NCI-H1417 (cell line): Measurements from ENCODE around the gene FRG2B.
A peak's percentile ranks its signal among the peaks of the same experiment; 100 is the strongest.
"Not testable (repeated sequence)": the region's sequence is repeated elsewhere in the genome, so short reads cannot be mapped to it uniquely, and the experiment has no call there.

Experiments used
- DNase-seq, 3 experiments: peaks; one replicate each; lab custom pipeline; 2025; lab: John Stamatoyannopoulos, UW

FRG2B gene

DNA sequence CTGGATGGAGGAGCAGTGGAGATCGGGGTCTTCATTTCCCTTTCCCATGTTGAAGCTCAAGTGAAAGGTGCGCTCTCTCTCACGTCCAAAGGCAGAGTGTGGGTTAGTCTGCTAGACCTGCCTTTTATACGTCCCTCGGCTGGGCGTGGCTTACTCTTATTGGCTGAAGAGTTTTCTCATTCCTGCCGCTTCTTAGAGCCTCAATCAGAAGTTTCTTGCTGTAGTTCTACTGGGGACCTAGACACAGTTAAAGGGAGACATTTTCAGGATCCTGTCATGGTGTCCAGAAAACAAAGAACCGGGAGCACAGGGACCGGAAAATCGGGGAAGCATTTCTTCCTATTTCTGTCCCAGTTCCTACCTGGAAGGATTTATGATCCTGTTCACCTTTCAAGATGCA, at the start of gene FRG2B:
Gene FRG2B, minus strand, starts transcription at position 101 of the 400 bp plus-strand sequence. Its CDS starts 53 bp downstream, at position 48.
- DNase-seq, result not testable (repeated sequence)

DNA sequence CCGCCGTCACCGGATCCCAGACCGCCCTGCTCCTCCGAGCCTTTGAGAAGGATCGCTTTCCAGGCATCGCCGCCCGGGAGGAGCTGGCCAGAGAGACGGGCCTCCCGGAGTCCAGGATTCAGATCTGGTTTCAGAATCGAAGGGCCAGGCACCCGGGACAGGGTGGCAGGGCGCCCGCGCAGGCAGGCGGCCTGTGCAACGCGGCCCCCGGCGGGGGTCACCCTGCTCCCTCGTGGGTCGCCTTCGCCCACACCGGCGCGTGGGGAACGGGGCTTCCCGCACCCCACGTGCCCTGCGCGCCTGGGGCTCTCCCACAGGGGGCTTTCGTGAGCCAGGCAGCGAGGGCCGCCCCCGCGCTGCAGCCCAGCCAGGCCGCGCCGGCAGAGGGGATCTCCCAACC, 40.9 kb upstream of the FRG2B start:
- DNase-seq, result not testable (repeated sequence)

DNA sequence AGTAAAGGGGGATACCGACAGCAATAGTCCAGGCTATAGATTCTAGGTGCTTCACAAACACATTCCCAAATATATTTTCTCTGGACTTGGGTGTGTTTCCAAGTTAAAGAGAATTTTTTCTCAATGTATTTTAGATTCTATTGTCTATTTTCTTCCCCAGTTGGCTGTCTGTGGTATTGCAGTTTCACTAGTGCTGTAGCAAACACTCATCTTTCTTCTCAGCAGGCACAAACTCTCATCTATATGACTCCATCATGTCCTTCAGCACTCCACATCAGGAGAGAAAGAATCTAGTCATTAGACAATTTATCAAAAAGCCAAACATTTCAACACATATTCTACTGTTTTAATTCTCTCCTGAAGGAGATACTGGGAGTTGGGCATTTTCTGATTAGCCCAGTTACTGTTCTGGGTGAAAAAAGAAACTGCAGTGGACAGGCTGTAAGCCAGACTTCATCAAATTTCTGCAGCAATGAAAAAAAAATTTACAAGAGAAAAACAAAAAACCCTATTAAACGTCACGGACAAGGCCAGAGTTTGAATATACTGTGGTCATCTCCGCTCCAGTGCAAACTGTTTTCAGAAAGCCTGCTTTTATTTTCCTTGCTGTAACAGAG, 37.1 kb upstream of the FRG2B start:
- DNase-seq, result not testable (repeated sequence)

DNA sequence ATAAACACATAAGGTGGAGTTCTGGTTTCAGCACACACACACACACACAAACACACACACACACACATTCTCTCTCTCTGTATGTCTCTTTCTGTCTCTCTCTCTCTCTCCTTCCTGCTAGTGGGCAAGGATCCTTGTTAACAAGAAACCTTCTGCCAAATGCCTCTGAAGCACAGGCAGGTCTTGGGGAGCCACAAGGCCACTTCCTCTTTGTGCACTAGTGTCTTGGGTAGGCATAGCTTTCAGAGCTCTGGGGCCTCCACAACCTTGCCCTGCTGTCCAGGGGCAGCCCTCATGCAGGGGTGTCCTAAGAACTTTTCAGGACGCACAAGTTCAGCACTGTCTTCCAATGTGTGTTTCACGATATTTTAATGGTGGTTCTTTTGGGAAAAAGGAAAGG, 34.5 kb upstream of the FRG2B start:
- DNase-seq, result not testable (repeated sequence)

DNA sequence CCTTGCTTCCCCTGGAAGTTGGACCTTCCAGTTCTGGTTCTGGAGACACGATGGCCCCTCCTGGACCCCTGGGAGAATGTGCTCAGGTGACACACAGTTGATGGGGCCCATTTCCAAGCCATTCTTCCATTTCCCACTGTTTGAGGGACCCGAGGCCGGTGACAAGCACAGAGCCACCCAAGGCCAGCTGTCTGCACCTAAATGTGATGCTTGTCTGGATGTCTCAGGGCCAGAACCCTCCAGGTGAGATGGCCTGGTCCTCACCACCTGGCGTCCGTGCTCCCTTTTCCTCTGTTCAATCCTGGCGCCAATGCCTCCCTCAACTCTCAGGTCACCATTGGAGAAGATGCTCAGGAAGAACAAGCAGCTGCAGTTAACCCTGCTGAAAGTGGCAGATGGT, 33.9 kb upstream of the FRG2B start:
- DNase-seq, result not testable (repeated sequence)

DNA sequence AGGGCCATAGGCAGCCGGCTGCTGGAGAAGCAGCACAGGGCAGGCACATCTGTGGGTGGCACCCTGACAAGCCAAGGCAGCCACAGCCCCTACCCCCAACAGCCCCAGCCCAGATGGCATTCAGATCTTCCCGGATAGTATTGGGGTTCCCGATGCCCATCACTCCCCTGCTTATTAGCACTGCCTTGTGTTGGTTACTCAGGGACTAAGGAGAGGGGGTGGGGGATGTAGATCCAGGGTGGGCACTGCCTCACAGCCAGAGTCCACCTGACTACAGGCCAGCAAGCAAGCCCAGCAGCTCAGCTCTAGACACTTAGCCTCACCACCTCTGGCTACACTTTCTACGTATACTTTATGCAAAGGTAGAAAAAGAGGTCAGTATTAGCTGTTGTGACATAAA, 30.7 kb upstream of the FRG2B start:
- not testable (repeated sequence) for DNase-seq

DNA sequence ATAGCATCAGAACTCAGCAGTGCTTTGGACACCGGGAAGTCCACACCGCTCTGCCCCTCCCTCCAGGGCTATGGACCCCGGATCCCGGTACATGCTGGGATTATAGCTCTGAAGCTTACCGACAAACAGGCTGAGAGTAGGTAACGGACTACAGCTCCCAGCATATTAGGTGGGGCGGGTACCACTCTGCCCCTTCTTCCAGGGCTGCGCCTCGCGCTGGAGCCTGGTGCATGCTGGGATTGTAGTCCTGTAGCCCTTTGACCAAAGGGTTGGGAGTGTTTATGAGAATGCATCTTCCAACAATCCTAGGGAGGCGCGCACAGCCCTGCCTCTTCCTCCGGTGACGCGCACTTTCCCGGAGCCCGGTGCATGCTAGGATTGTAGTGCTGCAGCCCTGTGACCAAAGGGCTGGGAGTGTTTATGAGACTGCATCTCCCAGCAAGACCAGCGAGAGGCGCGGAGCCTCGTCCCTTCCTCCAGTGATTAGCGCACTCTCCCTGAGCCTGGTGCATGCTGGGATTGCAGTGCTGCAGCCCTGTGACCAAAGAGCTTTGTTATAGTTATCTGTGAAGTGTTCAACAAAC, 22.4 kb upstream of the FRG2B start:
- DNase-seq, result not testable (repeated sequence)

DNA sequence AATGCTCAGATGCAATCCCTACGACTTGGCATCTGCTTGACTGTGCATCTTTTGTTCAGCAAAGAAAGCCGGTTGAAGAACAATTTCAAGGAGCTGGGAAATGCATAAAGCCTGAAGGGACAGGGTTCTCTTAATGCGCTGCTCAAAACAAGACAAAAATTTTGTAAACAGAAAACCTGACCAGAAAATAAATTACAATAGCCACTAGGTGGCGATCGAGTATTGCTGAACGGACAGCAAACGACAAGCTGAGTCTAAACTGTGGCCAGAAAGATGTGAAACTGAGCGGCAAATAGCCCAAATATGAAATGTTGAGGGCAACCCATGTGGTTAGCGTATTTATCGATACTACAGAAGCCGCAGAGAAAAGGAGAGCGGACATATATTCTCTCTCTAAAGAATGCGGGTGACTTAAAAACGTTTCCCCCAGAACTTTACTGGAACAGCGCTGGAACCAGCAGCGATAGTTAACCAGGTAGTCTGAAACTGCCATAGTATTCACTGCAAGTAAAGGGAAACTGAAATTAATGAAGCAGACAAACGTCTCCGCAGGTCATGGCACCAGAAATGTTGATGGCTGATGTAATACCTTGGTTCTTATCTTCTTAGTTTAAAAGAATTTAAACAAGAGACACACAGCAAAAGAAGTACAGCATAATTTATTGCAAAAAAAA, 20.6 kb upstream of the FRG2B start:
- DNase-seq, result not testable (repeated sequence)

DNA sequence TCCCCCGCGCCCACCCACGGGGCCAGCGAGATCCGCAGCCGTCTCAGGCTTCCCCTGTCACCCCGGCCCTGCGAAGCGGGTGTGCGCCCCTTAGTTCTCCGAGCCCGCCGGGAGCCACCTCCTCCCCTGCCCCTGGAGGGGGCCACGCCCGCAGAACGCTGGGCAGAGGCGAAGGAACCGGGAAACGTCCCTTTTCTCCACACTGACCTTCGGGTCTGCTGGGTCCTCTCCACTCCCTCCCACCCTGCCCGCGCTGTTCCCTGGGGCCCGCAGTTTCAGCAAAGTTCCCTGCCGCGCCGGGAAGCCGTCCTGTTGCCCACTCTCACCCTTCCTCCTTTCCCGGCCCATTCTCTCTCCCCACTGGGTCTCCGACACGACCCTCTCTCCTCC, 11.2 kb upstream of the FRG2B start:
- DNase-seq, result not testable (repeated sequence)

DNA sequence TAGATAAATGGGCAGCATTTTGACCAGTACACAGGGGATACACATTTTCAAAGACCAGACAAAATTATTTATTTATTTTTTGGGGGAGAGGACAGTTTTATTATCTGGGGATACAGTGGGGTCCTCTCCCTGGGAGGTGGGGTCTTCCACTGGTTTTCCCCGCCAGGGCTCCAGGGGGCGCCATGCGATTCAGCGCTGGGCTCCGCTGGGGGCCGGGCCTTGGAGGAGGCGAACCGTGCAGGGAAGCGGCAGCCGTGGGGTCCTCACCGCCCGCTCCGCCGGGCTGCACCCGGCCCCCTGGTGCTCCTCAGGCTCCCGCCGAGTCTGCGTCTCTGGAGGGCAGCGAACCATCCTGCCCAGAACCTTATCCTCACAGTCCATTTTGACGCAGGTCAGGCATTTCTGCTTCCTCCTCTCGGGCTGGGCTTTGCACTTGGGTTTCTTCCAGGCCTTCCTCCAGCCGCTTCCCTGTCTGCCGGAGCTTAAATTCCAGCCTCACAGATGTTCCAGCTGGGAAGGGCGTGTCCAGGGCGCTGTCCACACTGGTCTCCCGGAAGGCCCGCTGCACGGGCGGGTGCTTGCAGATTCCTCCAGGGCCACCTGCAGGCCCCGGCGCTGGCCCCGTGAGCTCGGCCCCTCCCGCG, 10.7 kb upstream of the FRG2B start:
- not testable (repeated sequence) for DNase-seq

DNA sequence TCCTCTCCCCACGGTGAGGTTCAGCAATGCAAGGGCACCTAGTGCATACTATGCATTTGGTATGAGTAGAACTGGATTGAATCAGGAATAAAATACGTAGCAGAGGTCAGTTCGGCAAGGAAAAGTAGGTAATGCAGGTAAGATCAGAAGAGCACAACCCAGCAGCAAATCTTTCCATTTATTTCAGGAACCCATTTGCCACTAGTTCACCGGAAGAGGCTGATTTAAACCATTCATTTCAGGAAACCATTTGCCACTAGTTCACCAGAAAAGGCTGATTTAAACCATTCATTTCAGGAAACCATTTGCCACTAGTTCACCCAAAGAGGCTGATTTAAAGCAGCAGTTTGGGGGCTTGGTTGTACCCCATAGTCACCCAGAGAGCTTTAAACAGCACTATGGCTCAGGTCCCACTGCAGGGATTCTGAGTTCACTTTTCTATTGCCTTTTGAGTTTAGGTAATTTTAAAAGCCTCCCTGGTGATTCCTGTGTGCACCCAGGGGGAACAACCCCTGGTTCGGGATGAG, 4.2 kb upstream of the FRG2B start:
- not testable (repeated sequence) for DNase-seq

DNA sequence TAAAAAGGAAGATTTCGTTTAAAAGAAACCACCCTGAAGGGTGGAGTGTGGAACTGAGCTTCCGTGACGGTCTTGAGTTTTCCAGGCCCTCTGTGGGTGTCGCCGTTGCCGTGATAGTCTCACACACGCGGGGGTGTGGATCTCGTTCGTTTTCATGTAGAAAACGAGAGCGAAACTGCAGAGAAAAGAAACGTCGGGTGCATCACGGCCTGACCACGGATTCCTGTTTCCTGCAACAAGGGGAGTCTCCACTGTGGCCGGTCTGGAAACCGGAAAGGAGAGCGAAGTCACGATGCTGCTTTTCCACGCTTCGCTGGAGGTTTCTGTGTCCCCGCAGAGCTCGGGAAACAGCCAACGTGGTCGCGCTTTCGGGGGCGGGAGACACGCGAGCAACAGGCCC, 4.1 kb downstream of the FRG2B start:
- DNase-seq, result not testable (repeated sequence)

DNA sequence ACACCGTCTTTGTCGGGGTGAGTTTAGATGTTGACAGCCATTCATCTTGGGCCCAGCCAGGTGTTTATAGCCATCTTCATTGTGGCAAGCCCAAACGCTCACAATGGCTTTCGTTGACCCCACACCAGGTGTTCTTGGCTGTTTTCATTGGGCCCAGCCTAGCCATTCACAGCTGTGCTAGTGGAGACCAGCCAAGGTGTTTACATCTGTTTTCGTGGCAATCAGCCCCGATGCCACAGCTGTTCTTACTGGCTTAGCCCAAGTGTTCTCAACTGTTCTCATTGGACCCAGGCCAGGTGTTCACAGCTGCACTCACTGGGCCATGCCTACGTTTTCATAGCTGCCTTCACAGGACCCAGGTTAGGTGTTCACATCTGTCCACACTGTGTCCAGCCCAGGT, 7.7 kb downstream of the FRG2B start:
- DNase-seq, result no peak

DNA sequence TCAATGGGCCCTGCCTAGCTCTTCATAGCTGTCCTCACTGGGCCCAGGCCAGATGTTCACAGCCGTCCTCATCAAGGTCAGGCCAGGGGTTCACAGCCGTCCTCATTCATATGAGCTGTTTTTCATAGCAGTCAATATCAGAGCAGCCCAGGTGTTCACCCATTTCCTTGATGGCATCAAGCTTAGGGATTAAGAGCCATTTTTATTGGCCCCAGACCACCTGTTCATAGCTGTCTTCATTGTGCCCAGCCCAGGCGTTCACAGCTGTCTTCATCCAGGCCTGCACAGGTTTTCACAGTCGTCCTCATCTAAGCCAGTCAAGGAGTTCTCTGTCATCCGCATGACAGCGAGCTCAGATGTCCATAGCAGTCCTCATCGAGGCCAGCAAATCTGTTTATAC, 9.4 kb downstream of the FRG2B start:
- DNase-seq, result no peak

DNA sequence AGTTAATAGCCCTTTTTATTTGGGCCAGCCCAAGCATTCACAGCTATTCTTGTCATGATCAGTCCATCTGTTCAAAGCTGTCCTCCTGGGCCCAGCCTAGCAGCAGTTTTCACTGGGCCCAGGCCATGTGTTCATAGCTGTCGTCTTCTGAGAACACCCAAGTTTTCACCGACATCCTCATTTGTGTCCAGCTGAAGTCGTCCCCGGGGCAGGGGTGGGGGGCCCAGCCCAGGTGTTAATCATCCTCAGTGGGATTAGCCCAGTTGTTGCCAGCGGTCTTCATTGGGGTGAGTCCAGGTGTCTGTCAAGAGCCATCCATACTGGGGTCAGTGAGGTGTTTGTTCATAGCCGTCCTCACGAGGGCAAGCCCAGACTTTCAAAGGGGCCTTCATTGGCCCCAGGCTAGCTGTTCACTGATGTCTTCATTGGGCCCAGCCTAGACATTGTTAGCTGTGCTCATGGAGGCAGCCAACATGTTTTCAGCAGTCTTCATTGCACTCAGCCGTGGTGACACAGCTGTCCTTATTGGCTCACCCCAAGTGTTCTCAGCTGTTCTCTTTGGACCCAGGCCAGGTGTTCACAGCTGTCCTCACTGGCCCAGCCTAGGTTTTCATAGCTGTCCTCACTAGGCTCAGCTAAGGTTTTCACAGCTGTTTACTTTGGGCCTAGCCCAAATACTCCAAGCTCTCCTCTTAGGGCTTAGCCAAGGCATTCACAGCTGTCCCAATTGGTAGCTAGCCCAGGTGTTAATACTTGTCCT, 10.0 kb downstream of the FRG2B start:
- peak in 2 of 3 experiments; percentile 3 to 7 for DNase-seq

DNA sequence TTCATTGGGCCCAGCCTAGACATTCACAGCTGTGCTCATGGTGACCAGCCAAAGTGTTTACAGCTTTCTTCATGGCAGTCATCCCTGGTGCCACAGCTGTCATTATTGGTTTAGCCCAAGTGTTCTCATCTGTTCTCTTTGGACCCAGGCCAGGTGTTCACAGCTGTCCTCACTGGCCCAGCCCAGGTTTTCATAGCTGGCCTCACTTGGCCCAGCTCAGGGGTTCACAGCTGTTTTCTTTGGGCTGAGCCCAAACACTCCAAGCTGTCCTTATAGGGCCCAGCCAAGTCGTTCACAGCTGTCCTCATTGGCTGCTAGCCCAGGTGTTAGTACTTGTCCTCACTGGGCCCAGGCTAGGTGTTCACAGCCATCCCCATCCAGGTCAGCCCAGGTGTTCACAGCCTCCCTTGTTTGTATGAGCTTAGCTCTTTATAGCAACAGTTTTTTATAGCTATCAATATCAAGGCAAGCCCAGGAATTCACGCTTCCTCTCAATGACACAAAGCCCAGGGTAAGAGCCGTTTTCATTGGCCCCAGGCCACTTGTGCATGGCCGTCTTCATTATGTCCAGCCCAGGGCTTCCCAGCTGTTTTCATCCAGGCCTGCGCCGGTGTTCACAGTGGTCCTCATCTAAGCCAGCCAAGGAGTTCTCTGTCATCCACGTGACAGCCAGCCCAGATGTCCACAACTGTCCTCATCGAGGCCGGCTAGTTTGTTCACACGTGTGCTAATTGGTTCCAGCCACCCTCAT, 11.6 kb downstream of the FRG2B start:
- peak in 1 of 3 experiments; percentile 0 for DNase-seq

DNA sequence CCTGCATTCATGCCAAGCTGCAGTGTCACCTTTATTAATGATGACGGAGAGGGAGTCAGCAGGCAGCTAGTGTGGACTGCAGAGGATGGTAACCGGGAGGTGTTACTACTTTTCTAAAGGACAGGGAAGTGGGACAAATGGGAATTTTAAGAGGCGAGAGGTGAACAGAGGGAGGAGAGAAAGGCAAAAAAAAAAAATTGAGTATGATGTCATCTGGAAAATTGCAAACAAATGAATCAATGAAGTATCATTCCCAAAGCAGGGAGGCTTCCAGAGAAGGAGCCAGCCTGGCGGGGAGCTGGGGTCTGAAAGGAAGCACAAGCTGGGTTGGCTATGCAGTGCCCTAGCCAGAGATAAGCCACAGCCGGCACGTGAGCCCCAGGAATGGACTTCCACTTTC, 12.9 kb downstream of the FRG2B start:
- no peak for DNase-seq

DNA sequence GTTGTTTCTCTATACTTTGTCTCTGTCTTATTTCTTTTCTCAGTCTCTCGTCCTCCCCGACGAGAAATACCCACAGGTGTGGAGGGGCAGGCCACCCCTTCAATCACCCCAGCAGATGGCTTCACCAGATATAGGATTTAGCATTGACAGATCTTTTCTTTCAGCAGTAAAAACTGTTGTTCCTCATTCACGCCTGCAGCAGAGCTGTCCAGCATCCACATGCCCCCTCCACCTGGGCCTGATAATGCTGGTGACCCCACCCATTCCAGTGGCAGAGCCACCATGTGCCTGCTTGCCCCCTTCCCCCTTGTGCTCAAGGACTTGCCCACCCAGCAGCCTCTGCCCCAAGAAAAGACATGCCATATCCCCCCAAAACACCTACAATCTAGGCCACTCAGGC, 15.5 kb downstream of the FRG2B start:
- no peak for DNase-seq

DNA sequence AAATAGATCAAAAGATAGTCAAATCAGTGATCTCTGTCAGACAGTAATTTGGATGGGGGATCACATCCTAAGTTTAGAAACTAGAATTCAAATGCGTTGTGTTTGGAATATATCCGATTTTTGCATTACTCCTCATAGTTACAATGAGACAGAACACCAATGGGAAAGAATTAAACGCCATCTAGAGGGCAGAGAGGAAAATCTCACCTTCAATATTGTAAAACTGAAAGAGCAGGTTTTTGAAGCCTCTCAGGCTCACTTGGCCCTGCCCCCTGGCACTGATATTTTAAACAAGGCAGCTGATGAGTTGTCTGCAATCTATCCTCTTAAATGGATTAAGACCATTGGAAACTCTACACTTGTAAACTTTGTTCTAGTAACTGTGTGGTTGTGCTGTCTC, 17.7 kb downstream of the FRG2B start:
- DNase-seq, result peak in 1 of 3 experiments; percentile 33

DNA sequence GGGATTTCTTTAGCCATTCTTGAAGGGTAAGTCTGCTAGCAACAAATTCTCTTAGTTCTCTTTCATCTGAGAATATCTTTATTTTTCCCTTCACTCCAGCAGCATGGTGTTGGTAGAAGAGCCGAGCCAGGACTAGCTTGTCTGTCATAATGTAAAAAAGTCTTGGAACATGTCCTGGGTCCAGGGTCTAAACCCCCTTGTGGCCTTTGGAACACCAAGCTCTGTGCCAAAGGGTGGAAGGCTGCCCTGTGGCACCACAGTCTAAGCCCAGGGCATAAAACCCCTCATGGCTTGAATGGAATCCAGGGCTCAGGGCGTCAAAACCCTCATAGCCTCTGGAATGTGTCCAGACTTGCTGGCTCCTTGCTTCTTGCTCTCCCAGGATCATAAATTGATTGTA, 23.2 kb downstream of the FRG2B start:
- not testable (repeated sequence) for DNase-seq

DNA sequence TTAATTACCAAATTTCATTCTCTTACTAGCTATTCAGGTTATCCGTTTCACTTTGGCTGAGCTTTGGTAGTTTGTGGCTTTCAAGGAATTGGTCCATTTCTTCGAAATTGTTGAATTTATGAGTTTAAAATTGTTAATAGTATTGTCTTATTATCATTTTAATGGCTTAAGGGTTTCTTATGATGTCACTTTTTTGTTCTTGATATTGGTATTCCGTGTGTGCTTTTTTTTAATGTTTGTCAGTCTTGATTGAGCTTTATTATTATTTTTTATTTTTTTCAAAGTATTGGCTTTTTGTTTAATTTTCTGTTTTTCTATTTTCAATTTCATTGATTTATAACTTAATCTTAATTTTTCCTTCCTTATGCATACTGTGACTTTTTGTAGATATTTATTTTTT, 25.9 kb downstream of the FRG2B start:
- DNase-seq, result no peak
